ENCODE measurements around the gene INO80E. TPM values are rescaled to one million over a fixed set of nuclear protein-coding genes. Genes with fewer than 3 reads are reported as not detected.

Gene INO80E
- total RNA-seq, 1 experiment from 2014 or later = 67.7 TPM

DNA sequence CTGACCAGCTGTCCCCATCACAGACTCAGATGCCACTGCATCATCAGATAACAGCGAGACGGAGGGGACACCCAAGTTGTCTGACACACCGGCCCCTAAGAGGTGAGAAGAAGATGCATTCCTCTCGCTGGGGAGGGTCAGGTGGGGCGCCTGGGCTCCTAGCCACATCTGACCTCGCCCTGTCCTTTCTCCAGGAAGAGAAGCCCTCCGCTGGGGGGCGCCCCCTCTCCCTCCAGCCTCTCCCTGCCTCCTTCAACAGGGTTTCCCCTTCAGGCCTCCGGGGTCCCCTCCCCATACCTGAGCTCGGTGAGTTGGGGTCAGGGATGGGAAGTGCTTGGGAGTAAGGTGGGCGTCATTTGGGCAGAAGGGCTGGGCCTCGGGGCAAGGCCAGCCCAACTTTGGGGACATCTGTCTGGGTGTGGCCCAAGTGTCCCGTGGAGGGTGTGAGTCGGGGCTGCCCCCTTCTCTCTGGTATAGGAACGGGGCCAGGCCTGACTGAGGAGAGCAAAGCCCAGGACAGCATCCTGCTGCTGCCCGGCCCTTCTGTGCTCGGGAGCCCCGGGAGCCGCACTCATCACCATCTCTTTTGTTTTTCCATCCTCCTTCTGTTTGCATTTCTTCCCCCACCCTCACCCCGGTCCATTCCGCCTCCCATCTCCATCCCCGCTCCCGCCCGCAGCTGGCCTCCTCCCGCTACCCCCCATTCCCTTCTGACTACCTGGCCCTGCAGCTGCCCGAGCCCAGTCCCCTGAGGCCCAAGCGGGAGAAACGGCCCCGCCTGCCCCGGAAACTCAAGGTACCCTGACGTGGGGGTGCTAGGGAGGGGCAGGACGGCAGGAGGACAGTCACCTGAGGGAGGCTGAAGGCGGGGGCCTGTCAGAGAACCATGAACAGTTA lies 4.9 kb downstream of the INO80E start:
- Histone ChIP-seq H3K27ac (ENCODE audit: low read length) (no peak overlapping the region), H3K4me1 (ENCODE audit: low read length) (peaks cover 26% of the 10 kb centered on the region), H3K4me2 (ENCODE audit: low read depth, low read length, poor library complexity, severe bottlenecking) (no peak overlapping the region), H3K79me2 (ENCODE audit: low read length) (peaks cover 13% of the 10 kb centered on the region), H4K20me1 (ENCODE audit: insufficient read depth, low read depth, low read length) (0 out of 2 replicates have a peak, but pooled peaks cover 9% of the 10 kb centered on the region), H3K36me3 (ENCODE audit: insufficient read depth, low read length) (peaks cover 7% of the 10 kb centered on the region; the same call in 1 of the 2 replicates), H3K9ac (ENCODE audit: low read length) (no peak overlapping the region), H3K27me3 (ENCODE audit: low read length) (no peaks in the 10 kb centered on the region), H2AFZ (ENCODE audit: low read length) (no peak overlapping the region), H3K9me3 (ENCODE audit: low read length) (no peaks in the 10 kb centered on the region), H3K9me2 (replicated peaks; ENCODE audit: insufficient read depth, low read length) (no peaks in the 10 kb centered on the region), H3K4me3 (ENCODE audit: low read length) (no peak overlapping the region)
- DNase-seq = no peak

- Histone ChIP-seq H3K9ac (ENCODE audit: low read length) (no peak overlapping the region), H2AFZ (ENCODE audit: low read length) (no peak overlapping the region), H3K27ac (ENCODE audit: low read length) (no peak overlapping the region), H3K4me1 (ENCODE audit: low read length) (peaks cover 19% of the 10 kb centered on the region), H3K79me2 (ENCODE audit: low read length) (no peaks in the 10 kb centered on the region), H3K9me2 (replicated peaks; ENCODE audit: insufficient read depth, low read length) (no peaks in the 10 kb centered on the region), H3K36me3 (ENCODE audit: insufficient read depth, low read length) (peaks cover 4% of the 10 kb centered on the region; the same call in 1 of the 2 replicates), H3K4me3 (ENCODE audit: low read length) (no peak overlapping the region), H4K20me1 (ENCODE audit: insufficient read depth, low read depth, low read length) (0 out of 2 replicates have a peak, but pooled peaks cover 10% of the 10 kb centered on the region), H3K4me2 (ENCODE audit: low read depth, low read length, poor library complexity, severe bottlenecking) (no peak overlapping the region), H3K9me3 (ENCODE audit: low read length) (no peaks in the 10 kb centered on the region), H3K27me3 (ENCODE audit: low read length) (no peaks in the 10 kb centered on the region)
- DNase-seq = no peak
These were observed 6.7 kb downstream of the INO80E start for GRCh38 chr16:30002614-30003346.

- Histone ChIP-seq H3K36me3 (ENCODE audit: insufficient read depth, low read length) (no peaks in the 10 kb centered on the region), H3K27me3 (ENCODE audit: low read length) (no peaks in the 10 kb centered on the region), H3K4me3 (ENCODE audit: low read length) (no peak overlapping the region), H3K79me2 (ENCODE audit: low read length) (no peaks in the 10 kb centered on the region), H3K9me3 (ENCODE audit: low read length) (no peaks in the 10 kb centered on the region), H3K9me2 (replicated peaks; ENCODE audit: insufficient read depth, low read length) (no peaks in the 10 kb centered on the region), H3K27ac (ENCODE audit: low read length) (no peak overlapping the region), H3K4me1 (ENCODE audit: low read length) (peaks cover 19% of the 10 kb centered on the region), H3K9ac (ENCODE audit: low read length) (no peak overlapping the region), H2AFZ (ENCODE audit: low read length) (no peak overlapping the region), H4K20me1 (ENCODE audit: insufficient read depth, low read depth, low read length) (0 out of 2 replicates have a peak, but pooled peaks cover 10% of the 10 kb centered on the region), H3K4me2 (ENCODE audit: low read depth, low read length, poor library complexity, severe bottlenecking) (no peak overlapping the region)
- no peak for DNase-seq
These were observed 7.8 kb downstream of the INO80E start for GRCh38 chr16:30003670-30004423.

DNA sequence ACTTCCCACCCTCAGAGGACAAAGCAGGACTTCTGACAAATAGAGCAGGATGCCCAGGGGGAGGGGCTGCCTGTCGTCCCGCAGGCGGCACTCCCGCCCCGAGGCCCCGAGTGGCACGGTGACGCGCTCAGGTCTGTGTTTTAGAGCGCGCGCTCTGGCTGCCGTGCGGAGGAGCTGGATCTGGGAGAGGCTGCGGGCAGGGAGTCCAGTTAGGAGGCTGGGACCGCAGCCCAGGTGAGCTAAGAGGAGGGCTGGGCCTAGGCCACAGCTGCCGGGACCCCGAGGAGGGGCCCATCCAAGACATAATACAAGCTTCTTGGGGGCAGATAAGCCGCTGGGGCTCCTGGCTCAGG lies 8.4 kb downstream of the INO80E start:
- H3K9me3 ChIP-seq (ENCODE audit: low read length) = no peaks in the 10 kb centered on the region
- H3K27me3 ChIP-seq (ENCODE audit: low read length) = no peaks in the 10 kb centered on the region
- no peak overlapping the region for H3K9ac ChIP-seq (ENCODE audit: low read length)
- no peak for DNase-seq
- H3K4me1 ChIP-seq (ENCODE audit: low read length) = peaks cover 19% of the 10 kb centered on the region
- no peak overlapping the region for H3K4me3 ChIP-seq (ENCODE audit: low read length)
- H3K79me2 ChIP-seq (ENCODE audit: low read length) = no peaks in the 10 kb centered on the region
- no peak overlapping the region for H3K27ac ChIP-seq (ENCODE audit: low read length)
- H3K9me2 ChIP-seq (replicated peaks; ENCODE audit: insufficient read depth, low read length) = no peaks in the 10 kb centered on the region
- H2AFZ ChIP-seq (ENCODE audit: low read length) = no peak overlapping the region
- 0 out of 2 replicates have a peak, but pooled peaks cover 10% of the 10 kb centered on the region for H4K20me1 ChIP-seq (ENCODE audit: insufficient read depth, low read depth, low read length)
- no peak overlapping the region for H3K4me2 ChIP-seq (ENCODE audit: low read depth, low read length, poor library complexity, severe bottlenecking)
- H3K36me3 ChIP-seq (ENCODE audit: insufficient read depth, low read length) = no peaks in the 10 kb centered on the region

GRCh38 chr16:30004811-30005242 lies 8.8 kb downstream of the INO80E start:
- no peak overlapping the region for H3K27ac ChIP-seq (ENCODE audit: low read length)
- H3K4me2 ChIP-seq (ENCODE audit: low read depth, low read length, poor library complexity, severe bottlenecking) = no peak overlapping the region
- no peak overlapping the region for H3K4me3 ChIP-seq (ENCODE audit: low read length)
- peak; percentile 62 for DNase-seq
- H3K27me3 ChIP-seq (ENCODE audit: low read length) = no peaks in the 10 kb centered on the region
- H3K9ac ChIP-seq (ENCODE audit: low read length) = no peak overlapping the region
- no peaks in the 10 kb centered on the region for H3K36me3 ChIP-seq (ENCODE audit: insufficient read depth, low read length)
- H3K4me1 ChIP-seq (ENCODE audit: low read length) = peaks cover 19% of the 10 kb centered on the region
- H3K9me3 ChIP-seq (ENCODE audit: low read length) = no peaks in the 10 kb centered on the region
- 0 out of 2 replicates have a peak, but pooled peaks cover 10% of the 10 kb centered on the region for H4K20me1 ChIP-seq (ENCODE audit: insufficient read depth, low read depth, low read length)
- no peaks in the 10 kb centered on the region for H3K9me2 ChIP-seq (replicated peaks; ENCODE audit: insufficient read depth, low read length)
- H2AFZ ChIP-seq (ENCODE audit: low read length) = no peak overlapping the region
- H3K79me2 ChIP-seq (ENCODE audit: low read length) = no peaks in the 10 kb centered on the region

GRCh38 chr16:30005341-30006094 lies 9.5 kb downstream of the INO80E start:
- no peak overlapping the region for H3K9ac ChIP-seq (ENCODE audit: low read length)

GRCh38 chr16:30006095-30006473 lies 10.0 kb downstream of the INO80E start:
- Histone ChIP-seq H4K20me1 (ENCODE audit: insufficient read depth, low read depth, low read length) (0 out of 2 replicates have a peak, but pooled peaks cover 10% of the 10 kb centered on the region), H2AFZ (ENCODE audit: low read length) (no peak overlapping the region), H3K4me3 (ENCODE audit: low read length) (no peak overlapping the region)

More at GRCh38 chr16:30005341-30006094, 9.5 kb downstream of the INO80E start:
- Histone ChIP-seq H3K27me3 (ENCODE audit: low read length) (no peaks in the 10 kb centered on the region), H3K4me3 (ENCODE audit: low read length) (no peak overlapping the region), H3K27ac (ENCODE audit: low read length) (no peak overlapping the region), H2AFZ (ENCODE audit: low read length) (no peak overlapping the region), H3K4me1 (ENCODE audit: low read length) (peaks cover 22% of the 10 kb centered on the region), H3K36me3 (ENCODE audit: insufficient read depth, low read length) (no peaks in the 10 kb centered on the region), H3K4me2 (ENCODE audit: low read depth, low read length, poor library complexity, severe bottlenecking) (no peak overlapping the region), H4K20me1 (ENCODE audit: insufficient read depth, low read depth, low read length) (0 out of 2 replicates have a peak, but pooled peaks cover 10% of the 10 kb centered on the region), H3K79me2 (ENCODE audit: low read length) (no peaks in the 10 kb centered on the region), H3K9me2 (replicated peaks; ENCODE audit: insufficient read depth, low read length) (no peaks in the 10 kb centered on the region), H3K9me3 (ENCODE audit: low read length) (no peaks in the 10 kb centered on the region)
- peak; percentile 77 for DNase-seq

More at GRCh38 chr16:30006095-30006473, 10.0 kb downstream of the INO80E start:
- H3K9ac ChIP-seq (ENCODE audit: low read length) = no peak overlapping the region
- no peaks in the 10 kb centered on the region for H3K27me3 ChIP-seq (ENCODE audit: low read length)
- no peaks in the 10 kb centered on the region for H3K36me3 ChIP-seq (ENCODE audit: insufficient read depth, low read length)
- no peaks in the 10 kb centered on the region for H3K9me3 ChIP-seq (ENCODE audit: low read length)
- no peaks in the 10 kb centered on the region for H3K79me2 ChIP-seq (ENCODE audit: low read length)
- DNase-seq = no peak
- no peak overlapping the region for H3K4me2 ChIP-seq (ENCODE audit: low read depth, low read length, poor library complexity, severe bottlenecking)
- no peaks in the 10 kb centered on the region for H3K9me2 ChIP-seq (replicated peaks; ENCODE audit: insufficient read depth, low read length)
- H3K4me1 ChIP-seq (ENCODE audit: low read length) = peaks cover 25% of the 10 kb centered on the region
- H3K27ac ChIP-seq (ENCODE audit: low read length) = no peak overlapping the region
